GM19438 (cell line): ENCODE measurements around the gene IRX2.

ENCODE experiments used
- ATAC-seq: cut with Tn5 transposase; IDR thresholded peaks from one replicate; pipeline ENCODE4 v1.9.1; 2021; ENCODE audit warnings: low read depth; ENCODE audit not compliant: unreplicated experiment

IRX2 gene

DNA sequence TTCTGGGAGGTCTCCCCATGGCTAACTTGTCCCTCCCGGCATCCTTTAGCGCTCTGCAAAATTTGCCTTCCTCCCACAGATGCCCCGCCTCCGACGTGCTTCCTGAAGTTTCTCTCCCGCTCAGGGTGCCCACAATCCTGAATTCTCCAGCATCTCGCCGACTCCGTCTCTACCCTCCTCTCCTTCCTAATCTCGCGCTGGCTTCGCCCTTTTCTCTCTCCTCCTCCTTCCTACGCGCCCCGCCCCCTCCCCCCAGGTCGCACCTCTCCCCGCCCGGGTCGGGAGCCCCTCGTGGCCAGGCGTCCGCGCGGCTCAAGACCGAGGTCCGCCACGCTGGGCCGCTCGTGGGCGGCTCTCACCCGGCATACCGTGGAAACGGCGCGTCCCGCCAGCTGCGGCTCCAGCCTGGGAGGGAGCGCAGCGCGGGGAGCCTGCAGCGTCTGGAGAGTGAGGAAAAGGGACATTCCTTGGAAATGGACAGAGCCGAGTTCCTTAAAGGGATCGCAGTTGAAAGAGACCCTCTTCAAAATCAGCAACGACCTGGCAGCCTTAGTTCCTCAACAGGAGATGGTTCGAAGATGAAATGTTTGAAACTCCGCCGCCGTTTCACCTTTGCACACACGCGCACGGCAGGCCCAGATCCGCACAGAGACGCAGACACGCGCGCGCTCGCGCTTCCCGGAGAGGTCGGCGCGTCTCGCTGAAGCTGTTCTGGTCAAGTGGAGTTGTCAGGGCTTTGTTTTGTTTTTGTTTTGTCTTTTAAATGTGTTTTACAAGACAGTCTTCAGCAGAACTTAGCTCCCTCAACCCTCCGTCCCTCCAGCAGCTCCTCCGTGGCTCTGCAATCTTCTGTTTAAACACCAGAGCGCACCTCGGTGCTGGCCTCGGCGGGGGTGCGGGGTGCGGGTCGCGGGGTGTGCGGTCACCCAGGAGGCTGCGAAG, 5.0 kb upstream of the IRX2 start:
- ATAC-seq = no peak

DNA sequence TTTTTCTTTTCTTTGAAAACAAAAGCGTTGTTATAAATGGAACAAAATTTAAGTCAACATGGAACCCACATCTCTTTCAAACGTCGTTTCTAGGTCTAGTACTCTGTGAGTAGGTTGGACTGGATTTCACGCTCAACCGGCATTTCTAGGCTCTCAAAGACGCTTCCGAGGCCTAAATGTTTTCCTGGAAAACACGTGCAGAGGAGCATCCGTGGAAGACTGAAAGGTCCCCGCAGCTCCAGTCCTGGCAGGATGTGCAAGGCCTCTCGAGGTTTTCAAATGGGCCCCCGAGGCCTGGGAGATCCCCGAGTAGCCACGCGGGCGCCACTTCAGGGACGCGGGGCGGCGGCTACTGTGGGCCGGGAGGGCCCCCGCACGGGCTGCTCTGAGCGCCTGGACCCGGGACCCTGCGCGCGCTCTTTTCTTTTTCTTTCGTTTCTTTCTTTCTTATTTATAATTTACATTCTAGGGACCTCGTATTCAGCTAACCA, 4.2 kb upstream of the IRX2 start:
- ATAC-seq = no peak

DNA sequence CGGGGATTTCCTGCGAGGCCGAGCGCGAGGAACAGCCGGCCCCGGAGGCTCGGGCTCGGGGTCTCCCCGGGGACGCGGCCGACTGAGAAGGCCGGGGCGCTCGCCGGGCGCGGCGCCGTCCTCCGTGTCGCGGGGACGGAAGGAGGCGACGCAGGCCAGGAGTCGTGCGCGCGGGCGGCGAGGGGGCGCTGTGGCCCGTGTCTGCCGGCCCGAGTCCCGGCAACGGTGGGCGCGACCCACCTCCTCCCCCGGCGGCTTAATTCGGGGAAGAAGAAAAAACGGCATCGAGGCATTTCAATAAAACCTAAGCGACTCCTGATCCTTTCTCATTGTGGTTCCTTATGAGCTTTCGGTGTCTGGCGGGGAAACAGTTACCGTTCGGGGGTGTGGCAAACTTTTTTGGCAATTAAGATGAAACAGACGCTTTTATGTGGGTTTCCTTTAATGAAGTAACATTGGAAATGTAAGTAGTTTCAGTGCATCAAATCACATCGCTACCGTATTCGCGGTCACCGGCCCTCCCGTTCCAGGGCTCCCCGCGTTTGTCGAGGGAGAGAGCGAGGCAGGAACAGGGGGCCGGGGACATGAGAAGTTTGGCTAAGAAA, 3.7 kb upstream of the IRX2 start:
- no peak for ATAC-seq

DNA sequence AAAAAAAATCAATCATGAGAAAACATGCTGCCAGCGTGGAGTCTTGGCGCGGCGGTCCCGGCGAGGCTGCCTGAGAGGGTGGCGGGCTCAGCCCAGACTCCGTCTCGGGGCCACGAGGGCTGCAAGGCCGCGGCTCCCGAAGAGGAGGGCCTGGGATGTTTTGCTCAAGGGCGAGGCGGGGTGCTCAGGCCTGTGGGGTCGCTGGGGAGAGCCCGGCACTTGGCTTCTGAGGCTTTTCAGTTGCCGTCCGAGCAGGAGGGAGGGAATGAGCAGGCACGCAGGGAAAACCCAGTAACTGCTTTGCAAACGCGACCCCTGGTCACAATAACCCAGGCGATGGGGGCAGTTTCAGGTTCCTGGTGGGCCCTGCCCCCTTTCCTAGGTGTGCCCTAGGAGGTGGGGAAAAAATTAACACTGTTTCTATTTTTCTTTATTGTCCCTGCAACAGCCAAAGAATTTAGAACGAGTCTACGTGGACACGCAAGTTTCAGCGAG, 3.2 kb upstream of the IRX2 start:
- no peak for ATAC-seq

DNA sequence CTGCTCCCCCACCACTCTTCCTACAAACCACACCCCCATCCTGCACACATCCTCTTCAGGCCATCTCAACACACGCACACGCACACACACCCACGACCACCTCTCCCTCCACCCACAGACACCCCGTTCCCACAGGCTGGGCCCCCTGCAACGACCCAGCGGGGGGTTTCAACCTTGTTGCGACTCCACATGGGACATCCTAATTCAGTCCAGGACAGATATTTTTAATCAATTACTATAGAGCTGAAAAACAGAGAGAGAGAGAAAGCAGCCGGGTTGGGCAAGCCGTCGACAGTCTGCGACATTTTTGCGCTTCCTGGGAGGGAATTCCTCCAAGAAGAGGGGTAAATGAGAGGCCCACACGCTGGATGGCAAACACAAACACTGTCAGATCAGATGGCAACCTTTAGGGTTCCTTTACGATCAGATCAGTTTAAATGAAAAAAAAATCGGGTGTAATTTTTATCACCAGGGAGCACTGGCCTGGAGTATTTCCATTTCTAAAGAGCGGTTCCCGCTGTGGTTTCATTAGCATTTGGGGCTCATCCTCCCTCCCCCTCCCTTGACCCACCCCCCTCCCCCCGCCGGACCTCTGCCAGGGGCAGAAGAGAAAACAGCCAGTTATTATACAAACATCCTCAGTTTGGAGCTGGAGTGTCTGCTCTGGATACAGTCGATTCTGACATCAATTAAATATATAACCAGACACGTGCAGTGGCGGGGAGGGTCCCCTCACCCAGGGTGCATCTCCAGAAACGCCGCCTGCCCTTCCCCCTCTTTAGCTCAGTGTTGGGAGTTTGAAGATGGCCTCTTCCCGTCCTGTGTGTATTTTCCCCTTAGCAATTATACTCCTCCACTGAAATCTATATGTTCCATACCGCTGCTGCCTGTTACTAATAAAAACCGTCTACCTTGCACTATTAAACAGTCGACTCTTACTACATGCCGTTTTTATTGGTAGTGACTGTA, 2.3 kb upstream of the IRX2 start:
- ATAC-seq = no peak

DNA sequence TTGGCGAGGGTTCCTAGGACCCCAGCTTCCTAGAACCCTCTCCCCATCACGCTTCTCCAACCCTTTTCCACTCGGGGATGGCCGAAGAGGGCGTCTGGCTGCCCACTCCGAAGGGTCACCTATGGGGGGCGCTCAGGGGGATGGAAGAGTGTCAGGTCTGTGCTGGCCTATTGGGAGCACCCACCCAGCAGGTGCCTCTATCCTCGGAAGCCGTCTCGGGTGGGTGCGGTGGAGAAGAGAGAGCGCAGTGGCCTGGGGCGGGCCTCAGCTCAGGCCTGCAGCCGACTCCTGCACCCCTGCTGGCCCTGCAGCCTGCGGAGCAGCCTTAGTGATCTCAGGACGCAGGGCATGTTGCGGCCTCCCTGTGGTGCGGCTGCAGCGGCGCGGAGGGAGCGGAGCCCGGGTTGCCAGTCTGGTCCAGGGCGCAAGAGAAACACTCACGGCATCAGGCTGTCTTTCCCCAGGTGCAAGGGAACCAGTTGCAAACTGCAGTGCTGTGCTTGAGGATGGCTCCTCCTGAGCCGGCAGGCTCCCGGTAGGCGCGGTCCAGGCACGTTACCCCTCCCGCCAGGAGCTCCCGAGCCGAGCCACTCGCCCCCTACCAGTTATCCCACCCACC, 1.5 kb upstream of the IRX2 start:
- ATAC-seq = no peak

DNA sequence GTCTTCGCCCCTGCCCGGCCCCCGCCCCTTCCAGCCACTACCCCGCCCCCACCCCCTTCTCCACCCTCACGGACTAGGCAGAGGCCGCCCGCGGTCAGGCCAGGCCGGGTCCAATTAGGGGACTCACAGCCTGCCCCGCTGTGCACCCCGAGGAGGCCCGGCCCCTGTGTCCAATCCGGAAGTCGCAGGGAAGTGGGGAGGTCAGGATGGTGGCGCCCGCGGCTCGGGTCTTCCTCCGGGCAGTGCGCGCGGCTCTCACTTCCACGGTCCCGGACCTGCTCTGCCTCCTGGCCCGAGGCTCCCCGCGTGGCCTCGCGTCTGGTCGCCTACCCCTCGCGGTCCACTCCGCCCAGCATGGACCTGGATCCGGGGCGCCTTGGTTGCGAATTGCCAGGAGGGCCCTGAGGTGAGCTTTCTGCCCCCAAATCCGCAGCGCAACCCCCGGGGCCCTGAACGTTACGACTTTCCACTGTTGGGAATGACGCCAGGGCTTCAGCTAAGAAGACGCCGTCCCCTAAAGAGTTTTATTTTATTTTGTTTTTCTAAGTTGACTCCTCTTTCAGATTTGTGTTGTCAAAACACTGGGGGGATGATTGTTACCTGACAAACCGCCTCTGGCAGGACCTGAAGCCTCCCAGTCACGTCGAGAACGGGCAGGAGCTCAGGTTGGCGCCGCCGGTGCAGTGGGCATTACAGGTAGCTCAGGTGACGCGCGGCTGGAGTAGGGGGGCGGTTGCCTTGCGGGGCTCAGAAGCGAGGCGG, 763 bp upstream of the IRX2 start:
- no peak for ATAC-seq

DNA sequence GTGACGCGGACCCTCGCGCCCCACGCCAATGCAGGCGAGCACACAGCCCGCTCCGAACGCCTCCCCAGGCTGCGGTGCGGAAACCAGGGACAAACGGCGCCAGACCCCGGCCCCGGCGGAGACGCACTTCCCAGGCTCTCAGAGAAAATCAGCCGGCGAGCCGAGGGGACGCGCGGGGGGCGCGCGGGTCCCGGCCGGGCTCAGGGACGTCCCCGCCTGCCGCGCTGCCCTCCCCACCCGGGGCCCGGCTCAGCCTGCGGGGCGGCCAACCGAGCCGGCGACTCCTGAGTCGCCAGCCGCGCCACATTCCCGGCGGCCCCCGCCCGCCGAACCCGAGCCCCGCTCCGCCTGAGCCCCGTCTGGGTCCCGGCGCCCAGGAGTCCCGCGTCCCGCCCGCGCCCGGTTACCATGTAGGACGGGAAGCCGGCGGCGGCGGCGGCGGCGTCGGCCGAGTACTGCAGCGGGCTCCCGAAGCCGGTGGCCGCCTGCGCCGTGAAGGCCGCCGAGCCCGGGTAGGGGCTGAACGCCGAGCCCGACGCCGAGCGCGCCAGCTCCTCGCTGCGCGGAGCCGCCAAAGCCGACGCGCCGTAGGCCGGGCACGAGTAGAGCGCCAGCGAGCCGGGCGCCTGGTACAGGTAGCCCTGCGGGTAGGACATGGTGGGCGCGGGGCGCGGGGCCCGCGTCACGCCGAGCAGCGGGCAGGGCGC, 566 bp downstream of the IRX2 start:
- ATAC-seq = no peak

DNA sequence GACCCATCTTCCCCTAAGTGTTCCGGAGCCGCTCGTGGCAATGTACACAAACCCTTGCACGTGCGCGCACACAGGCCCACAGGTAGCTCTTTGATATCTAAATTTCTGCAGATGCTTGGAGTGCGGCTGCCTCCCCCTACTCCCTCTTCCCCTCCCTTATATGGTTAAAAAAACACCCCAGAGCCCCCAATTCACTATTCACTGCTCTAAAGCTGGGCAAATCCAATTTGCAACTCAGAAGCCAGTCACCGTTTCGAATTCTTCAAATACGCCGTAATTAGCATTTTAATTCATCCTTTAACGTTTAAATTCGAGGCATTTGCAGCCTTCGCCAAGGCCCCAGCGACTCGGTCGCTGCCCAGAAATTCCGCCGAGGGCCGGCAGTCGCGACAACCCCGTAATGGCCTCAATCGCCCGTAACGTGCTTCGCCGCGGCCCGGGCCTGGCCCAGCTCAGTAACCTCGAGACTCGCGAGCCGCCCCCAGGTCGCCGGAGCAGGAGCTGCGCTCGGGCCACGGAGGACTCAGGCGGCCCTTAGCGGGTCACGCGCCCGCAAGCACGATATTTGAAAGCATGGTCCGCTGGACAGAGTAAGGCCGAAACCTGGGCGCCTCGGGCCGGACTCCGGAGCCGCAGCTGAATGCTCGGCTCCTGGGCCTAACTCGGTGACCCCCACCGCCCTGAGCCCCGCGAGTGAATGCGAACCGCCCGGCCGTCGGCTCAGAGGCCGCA, 1.3 kb downstream of the IRX2 start:
- ATAC-seq = no peak

DNA sequence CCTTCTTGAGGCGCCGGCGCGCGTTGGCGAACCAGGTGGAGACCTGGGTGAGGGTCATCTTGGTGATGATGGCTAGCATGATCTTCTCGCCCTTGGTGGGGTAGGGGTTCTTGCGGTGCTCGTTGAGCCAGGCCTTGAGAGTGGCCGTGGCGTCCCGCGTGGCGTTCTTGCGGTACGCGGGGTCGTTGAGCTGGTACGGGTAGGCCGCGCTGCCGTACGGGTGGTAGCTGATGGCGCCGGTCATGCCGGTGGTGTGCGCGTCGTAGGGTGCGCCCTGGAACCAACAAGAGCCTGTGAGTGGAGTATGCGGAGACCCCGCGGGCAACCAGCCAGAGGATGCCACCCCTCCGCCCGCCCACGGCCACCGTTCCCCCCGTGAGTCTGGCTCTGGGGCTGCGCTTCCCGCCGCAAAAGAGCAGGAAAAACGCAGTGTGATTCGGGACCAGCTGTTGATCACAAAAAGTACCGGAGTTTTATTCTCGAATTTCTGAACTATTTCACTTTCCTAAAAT, 1.9 kb downstream of the IRX2 start:
- no peak for ATAC-seq

DNA sequence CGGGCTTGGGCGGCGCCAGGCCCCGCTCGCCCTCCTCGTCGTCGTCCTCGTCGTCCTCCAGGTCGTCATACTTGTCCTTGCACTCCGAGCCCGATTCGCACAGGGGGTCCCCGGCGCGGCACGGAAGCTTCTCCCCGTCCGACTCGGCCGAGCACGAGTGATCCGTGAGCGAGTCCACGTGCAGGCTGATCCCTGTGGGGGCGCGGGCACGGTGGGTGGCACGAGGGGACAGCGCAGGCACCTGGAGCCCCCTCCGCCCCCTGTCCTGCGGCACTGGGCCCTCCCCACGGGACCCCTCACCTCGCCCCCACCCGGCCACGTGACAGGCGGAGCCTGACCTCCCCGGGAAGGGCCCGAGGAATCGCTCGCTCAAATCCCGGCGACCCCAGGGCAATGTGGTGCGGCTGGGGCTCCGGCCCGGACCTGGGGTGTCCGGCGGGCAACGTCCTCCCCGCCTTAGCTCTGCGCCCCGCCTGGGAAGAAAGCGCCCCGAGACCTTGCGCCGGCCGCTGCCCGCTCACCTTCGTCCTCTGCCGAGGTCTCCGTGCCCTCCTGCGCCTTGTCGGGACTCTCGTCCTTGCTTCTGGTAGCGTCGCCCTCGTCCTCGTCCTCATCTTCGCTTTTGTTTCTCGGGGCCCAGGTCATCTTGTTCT, 2.5 kb downstream of the IRX2 start:
- no peak for ATAC-seq

DNA sequence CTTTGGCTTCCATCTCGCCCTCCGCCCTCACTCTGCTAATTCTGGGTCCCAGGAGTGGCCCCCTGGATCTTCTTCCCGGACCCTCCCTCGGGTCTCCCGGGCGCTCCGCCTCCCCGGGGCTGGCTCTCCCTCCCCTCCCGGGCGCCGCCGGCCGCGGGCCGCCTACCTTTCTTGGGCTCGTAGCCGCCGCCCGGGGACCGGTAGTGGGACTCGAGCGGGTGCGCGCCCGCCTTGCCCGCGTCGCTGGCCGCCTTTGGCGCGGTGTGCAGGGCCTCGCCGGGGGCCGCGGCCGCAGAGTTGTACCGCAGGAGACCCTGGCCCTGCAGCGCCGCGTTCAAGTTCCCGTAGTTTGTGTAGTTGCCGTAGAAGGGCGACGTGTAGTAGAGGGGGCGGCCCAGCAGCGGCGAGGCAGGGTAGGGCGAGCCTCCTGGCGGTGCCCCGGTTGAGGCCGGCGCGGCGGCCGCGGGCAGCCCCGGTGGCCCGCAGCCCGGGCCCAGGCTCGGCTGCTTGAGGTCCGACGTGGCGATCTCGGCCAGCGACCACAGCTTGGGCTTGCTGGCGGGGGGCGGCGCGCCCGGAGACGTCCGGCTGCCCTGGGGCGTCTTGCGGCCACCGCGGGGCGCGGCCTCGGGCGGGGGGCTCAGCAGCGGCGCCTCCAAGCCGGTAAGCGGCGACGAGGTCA, 3.2 kb downstream of the IRX2 start:
- ATAC-seq = no peak

DNA sequence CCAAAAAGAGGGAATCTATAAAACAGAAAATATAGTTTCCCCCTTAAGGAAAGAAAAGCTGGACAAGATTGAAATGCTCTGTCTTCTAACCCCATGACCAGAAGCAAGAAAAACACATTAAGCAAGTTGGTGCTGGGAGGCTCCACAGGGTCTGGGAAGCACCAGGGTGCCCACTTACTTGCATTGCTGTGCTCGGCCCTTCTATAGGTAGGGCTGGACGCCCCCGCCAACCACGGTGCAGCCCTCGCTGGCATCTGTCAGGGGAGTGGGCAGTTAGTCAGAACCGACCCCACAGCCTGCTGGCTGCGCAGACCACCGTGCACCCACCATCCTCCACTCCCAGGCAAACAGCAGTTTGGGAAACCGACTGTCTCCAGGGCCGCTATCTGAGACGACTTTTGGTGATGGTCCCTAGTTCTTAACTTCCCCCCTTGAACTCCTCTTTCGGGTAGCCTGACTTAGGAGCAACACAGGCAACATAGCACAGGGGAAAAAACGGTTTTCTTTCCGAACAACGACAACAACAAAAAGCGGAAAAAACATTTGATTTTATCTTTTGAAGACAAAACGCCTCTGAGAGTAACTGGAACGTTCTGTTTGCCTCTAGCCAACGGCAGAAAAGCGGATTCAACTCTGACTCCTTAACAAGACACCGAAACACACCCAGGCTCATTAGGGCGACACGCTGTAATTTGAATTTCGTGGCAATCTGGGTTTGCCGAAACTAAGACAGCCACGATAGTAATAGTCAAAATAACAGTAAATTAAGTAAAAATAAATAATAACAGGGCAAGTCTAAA, 3.9 kb downstream of the IRX2 start:
- no peak for ATAC-seq

DNA sequence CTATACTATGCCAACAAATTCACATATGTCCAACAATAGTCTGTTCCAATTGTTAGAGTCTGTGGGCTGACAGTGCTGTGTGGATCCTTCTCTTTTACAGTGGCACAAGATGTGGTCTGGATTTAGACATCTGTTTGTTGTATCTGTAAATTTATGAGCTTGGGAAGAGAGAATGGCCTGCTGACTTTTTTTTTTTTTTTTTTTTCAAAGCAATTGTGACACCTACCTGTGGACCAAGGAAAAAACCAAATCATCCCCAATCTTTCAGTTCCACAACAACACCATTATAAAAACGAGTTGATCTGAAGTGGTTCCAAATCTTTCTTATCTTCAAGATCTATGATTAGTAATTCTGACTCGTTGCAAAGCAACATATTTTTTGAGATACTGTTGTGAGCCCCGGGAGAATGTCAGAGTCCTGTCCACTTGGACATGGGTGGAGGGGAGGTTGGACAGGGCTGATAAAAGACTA, 4.9 kb downstream of the IRX2 start:
- ATAC-seq = no peak

DNA sequence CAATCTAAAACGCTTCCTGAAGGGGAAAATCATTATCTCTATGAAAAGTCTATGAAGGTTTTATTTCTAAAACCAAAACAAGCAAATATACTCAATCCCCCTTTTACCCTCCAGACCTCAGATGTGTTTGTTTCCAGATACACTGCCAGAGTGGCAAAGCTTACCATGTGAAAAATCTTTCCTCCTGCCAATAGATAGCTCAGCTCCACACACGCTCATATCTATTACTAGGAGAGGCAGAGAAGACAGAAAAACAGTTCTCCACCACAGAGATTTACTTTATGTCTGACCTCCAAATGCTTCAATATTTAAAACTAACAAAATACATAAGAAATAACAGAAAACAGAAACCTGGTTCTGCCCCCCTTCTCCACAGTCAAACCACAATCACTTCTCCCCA, 7.0 kb downstream of the IRX2 start:
- no peak for ATAC-seq
